HCEC 1CT (cell line): Measurements from ENCODE around the gene ALDH1A2.
"Not testable (repeated sequence)": the region's sequence is repeated elsewhere in the genome, so short reads cannot be mapped to it uniquely, and the experiment has no call there.

Experiments used
- DNase-seq: peaks from one replicate; pipeline ENCODE4 v3.0.0-alpha.2; 2017

ALDH1A2 gene

DNA sequence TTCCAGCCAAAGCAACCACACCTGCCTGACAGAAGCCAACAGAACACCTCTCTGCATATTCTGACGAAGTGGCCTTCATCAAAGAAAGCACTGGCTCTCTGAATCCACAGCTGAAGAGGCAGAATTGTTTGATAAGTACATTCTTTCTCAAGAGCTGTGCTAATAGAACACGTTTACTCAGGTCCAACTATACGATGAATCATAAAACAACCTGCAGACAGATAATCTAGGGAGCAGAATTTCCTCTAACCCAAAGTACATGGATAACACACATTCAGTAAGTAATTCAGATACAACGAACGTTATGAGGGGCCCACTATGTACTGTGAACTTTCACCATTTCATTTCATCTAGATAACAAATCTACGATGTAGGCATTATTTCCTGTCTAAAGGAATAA lies 25.4 kb downstream of the ALDH1A2 start:
- DNase-seq = no peak

DNA sequence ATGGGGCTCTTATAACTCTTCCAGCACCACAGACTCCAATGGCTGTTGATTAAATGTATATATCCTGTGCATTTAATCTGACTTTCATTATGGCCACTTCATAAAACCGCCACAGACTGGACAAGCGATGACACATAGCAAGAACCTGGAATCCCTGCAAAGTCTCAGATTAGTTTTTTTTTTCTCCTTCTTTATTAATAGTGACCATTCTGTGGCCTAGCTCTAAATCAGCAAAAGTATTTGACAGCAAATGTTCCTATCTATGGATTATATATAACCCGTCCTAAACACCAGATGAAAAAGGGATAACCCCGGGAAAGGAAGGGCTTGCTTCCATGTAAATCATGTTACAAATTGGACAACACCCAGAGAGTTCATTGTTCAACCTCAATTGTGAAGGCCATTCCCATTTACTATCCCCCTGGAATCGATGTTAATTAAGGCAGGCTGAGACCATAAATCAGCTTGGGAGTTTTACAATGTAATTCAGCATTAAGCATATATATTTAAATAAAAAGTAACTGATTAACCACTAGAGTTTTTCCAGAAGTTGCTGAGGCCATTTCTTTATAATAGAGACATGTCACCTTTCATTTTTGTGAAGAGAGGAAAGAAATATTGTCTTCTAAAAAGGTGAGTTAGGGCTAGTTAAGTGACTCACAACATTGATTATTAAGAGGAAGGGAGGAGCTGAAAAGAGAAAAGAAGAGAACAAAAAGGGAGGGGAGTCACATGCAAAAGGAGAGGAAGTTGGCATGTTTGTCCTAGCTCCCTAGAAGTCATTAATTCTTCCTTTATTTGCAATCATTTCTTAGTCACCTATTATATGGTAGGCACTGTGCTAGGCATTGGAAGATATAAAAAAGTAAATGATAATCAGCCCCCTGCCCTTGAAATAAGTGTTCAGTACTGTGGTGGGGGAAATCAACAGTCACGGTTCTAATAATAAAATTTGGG lies 26.2 kb downstream of the ALDH1A2 start:
- DNase-seq = no peak

DNA sequence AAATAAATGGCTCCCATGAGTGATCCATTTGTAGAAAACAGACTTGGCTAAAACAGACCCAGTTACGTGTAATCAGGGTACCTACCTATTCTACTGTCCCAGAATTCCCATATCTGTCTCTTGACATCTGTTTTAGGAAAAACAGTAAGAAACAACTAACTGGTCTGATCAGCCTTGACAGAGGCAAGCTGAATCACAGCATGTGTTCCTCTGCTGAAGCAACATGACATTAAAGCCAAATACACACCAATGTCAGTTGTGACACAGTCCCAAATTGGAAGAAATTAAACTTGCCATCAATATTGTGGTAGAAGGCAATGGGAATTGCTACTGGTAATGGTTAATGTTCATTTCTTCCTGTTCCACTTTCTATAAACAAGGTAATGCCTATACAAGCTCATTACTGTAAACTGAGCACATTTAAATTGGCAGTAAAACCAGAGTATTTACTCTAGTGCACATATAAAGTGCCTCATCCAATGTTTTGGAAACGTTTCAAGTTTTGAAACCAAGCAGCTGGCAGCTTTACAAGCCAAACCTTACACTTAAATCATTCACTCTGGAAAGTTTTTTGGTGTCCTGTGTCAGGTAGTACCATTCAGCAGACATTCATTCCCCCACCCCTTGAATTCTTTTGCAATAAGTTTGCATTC lies 27.0 kb downstream of the ALDH1A2 start:
- no peak for DNase-seq

DNA sequence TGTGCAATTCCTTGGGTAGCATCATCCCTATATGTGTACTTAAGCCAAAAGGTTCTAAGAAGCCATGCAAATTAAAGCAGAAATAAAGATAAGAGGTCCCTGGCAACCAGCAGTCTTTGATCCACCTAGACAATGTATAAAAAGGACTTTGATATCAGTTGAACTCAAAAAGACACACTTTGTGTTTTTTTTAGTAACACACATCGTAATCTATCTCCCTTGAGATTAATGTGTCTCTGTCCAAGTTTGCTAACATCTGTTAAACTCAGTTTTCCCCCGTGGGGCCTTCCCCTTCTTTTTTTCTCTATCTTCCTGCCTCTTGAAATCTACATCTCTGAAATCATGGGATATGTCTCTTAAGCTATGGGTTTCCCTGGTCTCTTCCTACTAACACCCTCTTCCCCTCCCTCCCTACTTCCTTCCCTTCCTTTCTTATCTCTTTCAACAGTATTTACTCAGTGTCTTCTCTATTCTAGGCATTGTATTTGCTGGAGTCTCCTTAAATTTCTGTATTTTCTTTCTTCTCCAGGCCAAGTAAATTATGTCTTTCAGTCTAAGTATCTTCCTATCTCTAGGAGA lies 27.7 kb downstream of the ALDH1A2 start:
- no peak for DNase-seq

DNA sequence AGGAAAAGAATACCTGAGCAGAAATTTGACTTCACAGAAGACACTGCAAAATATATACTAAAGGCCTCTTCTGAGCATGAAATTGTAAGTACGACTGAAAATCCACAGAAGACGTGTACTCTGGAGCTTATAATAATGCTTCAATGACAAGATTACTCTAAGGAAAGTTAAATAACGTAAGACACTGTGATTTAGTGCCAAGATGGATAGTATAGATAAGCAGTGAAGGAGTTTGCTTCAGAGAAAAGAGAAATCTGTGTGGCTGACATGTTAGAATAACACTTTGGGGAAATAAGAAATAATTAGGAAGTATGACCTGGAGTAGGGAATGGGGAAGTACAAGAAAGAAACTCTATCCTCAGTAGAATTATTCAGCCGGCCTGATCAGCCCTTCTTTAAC lies 28.9 kb downstream of the ALDH1A2 start:
- DNase-seq = no peak

DNA sequence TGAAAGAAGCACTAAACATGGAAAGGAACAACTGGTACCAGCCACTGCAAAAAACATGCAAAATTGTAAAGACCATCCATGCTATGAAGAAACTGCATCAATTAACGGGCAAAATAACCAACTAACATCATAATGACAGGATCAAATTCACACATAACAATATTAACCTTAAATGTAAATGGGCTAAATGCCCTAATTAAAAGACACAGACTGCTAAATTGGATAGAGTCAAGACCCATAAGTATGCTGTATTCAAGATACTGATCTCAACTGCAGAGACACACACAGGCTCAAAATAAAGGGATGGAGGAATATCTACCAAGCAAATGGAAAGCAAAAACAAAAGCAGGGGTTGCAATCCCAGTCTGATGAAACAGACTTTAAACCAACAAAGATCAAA lies 37.1 kb downstream of the ALDH1A2 start:
- not testable (repeated sequence) for DNase-seq

DNA sequence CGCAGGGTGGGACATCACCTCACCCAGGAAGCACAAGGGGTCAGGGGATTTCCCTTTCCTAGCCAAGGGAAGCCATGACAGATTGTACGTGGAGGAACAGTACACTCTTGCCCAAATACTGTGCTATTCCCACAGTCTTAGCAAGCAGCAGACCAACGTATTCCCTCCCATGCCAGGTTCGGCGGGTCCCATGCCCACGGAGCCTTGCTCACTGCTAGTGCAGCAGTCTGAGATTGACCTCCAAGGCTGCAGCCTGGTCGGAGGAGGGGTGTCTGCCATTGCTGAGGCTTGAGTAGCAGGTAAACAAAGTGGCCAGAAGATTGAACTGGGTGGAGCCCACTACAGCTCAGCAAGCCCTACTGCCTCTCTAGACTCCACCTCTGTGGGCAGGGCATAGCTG lies 39.0 kb downstream of the ALDH1A2 start:
- DNase-seq = no peak

DNA sequence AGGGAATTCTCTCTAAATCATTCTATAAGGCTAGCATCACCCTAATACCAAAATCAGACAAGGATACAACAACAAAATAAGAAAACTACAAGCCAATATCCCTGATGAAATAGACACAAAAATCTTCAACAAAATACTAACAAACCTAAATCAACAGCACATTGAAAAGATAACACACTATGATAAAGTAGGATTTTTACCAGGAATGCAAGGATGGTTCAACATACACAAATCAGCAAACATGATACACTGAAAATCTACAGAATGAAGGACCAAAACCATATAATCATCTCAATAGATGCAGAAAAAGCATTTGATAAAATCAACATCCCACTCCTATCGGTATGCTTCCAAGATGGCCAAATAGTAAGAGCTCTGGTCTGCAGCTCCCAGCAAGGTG lies 39.5 kb downstream of the ALDH1A2 start:
- no peak for DNase-seq

DNA sequence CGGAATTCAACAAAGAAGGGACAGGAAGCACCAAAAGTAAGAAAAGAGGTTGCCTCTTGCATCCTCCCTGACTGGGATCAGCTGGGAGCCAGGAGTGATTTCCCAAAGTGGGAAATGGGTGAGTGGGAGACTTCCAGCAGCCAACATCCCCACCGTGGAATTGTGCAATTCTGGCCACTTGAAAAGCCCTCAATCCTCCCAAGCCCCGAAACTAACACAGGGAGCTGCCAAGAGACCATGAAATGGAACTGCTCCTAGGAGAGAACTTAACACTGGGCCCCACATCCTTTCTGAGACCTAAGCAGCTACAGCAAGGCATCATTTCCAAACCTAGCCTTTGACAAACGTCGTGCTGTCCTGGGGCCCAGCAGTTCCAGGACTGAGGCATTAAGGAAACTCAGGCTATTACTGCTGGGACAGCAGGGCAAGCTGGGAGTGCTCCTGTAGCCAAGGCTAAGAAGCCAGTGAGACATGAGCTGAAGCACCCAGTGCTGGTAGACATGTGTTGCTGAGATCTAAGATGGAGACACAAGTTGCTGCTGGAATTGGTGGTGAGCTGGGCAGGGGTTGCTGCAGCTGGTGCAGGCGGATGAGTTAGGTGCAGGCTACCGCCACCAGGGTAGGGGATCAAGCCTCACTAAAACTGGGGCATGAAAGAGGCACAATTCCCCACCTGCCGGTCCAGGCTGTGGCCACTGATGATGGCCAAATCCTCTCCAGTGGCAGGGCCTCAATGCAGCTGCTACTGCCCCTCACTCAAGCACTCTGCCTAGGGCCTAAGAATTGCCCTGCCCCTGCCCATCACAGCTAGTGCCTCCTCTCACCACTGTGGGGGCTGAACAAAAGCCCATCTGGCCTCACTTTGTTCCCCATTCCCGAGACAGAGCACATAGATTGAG lies 43.9 kb downstream of the ALDH1A2 start:
- DNase-seq = no peak

DNA sequence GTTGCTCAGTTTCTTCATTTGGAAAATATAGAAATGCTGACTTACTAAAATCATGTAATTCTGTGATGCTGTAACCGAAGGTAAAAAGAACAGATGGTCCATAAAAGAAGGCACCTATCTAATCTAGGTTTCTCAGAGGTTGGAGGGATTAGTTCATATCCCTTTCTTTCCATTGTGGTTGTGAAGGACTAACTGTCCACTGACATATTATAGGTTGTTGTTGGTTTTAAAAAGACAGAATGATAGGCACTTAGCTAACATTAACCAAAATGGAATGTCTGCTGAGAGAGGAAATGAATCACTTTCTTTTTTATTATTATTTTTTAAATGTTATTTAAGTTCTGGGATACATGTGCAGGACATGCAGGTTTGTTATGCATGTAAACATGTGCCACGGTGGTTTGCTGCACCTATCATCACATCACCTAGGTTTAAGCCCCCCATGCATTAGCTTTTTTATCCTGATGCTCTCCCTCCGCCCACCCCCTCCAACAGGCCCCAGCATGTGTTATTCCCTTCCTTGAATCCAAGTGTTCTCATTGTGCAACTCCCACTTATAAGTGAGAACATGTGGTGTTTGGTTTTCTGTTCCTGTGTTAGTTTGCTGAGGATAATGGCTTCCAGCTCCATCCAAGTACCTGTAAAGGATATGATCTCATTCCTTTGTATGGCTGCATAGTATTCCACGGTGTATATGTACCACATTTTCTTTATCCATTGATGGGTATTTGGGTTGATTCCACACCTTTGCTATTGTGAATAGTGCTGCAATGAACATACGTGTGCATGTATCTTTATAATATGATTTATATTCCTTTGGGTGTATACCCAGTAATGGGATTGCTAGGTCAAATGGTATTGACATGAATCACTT lies 45.8 kb downstream of the ALDH1A2 start:
- DNase-seq = peak; percentile 58

DNA sequence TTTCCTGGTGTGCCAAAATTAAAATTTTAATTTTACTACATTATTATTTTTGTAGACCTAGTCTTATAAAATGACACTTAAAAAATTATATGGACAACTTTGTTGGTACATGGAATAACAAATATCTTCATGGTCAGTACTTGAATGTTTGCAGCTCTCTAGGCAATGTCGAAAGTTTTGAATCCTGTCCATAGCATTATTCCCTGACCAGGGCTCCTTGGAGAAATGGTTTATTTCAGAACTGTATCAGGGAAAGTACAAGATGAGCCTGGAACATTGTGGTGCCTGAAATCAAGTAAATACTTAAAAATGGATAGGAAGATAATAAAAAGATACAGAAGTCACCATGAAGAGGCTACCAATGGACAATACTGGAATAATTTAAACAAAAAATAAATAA lies 47.6 kb downstream of the ALDH1A2 start:
- no peak for DNase-seq

DNA sequence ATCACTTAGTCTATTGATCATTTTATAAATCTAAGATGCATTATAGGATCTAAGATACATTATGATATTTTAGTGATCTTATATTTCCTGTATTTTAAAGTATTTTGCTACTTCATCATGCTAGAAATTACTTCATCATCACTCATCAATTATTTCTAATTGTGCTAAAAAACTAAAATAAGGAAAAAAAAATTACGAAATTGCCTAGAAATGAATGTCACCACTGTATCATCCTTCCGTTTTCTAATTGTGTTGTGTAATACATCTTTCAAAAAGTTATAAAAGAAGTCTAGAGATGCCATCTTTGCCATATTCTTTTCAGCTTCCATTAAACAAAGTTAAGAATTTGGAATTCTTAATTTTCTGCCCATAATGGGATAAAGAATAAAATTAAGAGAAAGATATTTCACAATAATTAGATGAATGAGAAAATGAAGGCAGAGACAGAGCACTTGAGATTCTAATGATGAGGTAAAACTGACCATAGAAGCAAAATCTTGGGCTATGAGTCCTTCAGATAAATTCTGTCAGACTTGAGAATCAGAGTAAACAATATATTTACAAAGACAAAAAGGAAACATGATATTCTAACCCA lies 48.8 kb downstream of the ALDH1A2 start:
- DNase-seq = no peak

DNA sequence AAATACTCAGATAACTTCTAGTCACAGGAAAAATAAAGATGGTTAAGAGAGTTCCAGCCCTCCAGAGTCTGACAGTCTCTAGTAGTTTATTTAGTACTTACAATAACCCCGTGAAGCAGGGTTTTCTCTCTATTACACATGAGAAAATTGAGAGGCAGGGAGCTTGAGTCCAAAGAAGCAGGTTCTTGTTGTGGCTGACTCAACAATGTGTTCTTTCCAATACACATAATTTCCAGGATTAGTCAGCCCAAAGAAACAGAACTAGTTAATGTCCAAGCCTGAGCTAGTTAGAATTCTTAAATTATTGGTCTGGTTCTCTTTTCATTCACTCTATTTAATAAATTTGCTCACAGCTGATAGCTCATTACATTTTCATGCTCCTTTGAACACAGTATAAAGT lies 49.9 kb downstream of the ALDH1A2 start:
- peak; percentile 25 for DNase-seq

DNA sequence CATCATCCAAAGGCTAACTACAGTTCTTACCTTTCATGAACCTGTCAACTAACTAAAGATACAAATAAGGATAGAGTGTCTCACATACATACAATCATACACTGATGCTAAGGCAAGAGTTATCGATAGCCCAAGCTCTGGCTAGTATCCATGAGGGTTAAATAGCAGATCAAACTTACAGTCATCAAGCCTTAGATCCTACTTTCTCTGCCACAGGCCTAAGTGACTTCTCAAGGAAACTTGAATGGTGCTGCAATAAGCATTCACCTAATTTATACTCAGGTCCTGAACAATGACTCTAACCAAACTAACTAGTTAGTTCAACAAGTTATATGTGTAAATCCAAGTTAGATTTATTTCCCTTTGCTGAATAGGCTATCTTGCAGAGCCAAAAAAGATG lies 51.0 kb downstream of the ALDH1A2 start:
- DNase-seq = no peak

DNA sequence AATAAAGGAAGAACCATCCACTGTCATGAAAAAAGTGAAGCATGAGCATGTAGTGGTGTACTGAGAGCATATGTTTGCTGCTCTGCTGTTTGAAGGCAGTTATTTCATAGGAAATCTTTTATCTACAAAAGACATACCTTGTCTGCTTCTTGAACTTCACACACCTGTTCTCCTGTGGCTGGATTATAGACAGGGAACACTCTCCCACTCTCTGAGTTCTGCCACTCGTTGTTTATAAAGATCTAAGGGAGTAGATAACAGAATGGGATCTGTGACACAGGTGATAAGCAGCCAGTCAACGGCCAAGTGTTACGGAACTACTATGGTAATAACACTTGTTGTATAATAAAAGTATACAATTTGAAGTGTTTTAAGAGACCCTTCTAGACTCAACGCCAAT lies 51.5 kb downstream of the ALDH1A2 start:
- no peak for DNase-seq

DNA sequence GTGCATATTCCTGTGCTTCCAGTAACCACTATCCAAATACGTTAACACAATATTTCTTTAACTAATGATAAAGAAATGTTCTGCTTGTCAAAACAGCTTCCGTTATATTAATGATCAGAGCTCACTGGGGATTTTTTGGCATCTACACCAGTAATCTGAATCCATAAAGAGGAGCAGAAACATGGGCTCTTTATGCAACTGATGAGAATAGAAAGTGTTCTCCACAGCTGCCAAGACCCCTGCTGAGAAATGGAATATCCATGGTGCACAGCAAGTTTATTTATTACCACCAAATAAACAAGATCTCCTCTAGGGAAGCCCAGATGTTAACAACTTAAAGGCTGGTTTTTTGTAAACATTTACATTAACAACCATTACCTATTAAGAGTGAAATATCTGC lies 54.5 kb downstream of the ALDH1A2 start:
- DNase-seq = no peak

DNA sequence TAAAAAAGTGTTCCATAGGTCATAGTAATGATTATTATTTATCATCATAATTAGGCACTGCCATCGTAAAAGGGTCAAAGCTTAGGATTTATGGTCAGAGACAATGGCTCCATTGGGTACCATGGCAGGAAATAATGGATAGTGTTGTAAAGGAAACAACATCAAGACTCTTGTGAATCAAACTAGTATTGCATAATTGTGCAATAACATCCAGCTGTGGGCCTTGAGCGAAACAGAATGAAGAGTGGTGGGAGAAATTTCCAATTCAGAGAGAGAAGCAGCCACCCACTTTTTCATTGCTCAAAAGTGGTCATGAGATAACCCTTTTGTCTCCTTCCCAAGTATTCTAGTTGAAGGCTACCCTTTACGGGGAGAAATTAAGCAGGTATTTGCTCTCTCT lies 61.7 kb downstream of the ALDH1A2 start:
- DNase-seq = no peak

DNA sequence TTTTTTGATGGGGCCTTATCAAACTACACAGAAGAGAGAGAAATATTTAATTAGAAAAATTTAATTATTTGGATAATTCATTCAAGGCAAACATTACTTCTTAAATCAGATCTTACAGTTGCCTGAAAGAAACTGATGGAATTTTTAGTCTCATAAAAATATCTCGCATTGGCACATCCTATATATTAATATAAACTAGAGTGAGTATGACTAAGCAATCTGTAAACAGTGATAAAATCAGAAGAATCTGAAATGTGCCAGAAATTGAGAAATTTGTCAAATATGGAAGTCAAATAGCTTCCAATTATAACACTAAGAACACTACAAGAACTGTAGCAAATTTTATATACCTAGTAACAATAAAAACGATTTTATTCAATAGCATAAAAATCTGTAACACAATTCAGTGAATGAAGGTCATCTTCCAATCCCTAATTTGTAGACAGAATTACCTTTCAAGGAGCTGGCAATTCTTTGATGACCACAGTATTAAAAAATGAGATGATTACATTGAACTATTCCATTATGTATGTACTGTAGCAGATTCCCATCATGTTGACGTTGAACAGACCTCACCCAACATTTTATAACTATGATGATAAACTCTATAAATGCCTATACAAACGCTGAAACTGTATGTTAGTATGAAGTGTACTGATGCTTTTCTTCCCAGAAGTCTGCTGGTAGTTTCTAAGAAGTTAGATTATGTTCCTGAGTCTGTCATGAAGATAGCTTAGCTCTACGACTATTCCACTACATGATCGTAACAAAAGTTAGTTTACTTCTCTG lies 63.0 kb downstream of the ALDH1A2 start:
- DNase-seq = no peak

DNA sequence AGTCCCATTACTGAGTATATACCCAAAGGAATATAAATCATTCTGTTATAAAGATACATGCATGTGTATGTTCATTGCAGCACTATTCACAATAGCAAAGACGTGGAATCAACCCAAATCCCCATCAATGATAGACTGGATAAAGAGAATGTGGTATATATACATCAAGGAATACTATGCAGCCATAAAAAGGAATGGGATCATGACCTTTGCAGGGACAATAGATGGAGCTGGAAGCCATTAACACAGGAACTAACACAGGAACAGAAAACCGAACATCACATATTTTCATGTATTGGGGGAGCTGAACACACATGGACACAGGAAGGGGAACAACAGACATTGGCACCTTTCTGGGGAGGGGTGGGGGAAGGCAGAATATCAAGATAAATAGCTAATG lies 65.8 kb downstream of the ALDH1A2 start:
- not testable (repeated sequence) for DNase-seq

DNA sequence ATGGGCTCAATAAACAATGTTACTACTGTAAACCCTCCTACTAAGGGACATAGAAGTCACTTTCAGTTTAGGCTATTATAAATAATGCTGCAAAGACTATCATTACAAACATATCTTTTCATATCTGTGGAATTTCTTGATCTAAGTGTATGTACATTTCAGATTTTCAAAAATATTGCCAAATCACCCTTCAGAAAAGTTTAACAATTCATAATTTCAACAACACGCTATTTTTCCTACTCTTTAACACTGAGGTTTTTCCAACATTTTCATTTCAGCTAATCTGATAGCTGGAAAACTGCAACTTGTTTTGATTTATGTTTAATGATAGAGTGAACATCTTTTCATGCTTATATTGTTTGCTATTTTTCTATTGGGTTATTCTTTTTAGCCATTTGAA lies 69.0 kb downstream of the ALDH1A2 start:
- no peak for DNase-seq
